Keratinocyte (primary cell): Measurements from ENCODE around the gene ISG15. TPM values are rescaled to one million over a fixed set of nuclear protein-coding genes. Genes with fewer than 3 reads are reported as not detected.

Experiments
- DNase-seq: peaks from one replicate; pipeline ENCODE4 v3.0.0-alpha.2; 2011; ENCODE audit warnings: low read depth, missing footprints, low spot score
- FAIRE-seq: peaks from 2 replicates; lab custom pipeline; 2011; peaks lifted over from hg19 to GRCh38; lab: Jason Lieb, UNC
- H2AFZ ChIP-seq: 2 replicates; pipeline ENCODE4 v1.6.0; 2012; ENCODE audit warnings: low read length, control low read depth, inconsistent platforms; ENCODE audit not compliant: control insufficient read depth
- H3K27ac ChIP-seq: 2 replicates; pipeline ENCODE4 v1.5.1; 2011; ENCODE audit warnings: low read length; ENCODE audit not compliant: control insufficient read depth, insufficient read depth
- H3K27me3 ChIP-seq: 3 replicates; pipeline ENCODE4 v1.6.0; 2011; ENCODE audit warnings: low read length; ENCODE audit not compliant: control insufficient read depth, insufficient read depth; ENCODE audit errors: extremely low read depth
- H3K36me3 ChIP-seq, 2 experiments: 2 replicates in 1 of 2; 3 replicates in 1 of 2; pipeline ENCODE4 v1.5.1; 2011; ENCODE audit warnings: low read length in 2 of 2, mild to moderate bottlenecking in 1 of 2; ENCODE audit not compliant: control insufficient read depth in 2 of 2, insufficient read depth in 2 of 2; ENCODE audit errors: extremely low read depth in 1 of 2
- H3K4me1 ChIP-seq: 3 replicates; pipeline ENCODE4 v1.5.1; 2011; ENCODE audit warnings: low read length; ENCODE audit not compliant: control insufficient read depth, insufficient read depth; ENCODE audit errors: extremely low read depth
- H3K4me2 ChIP-seq: 3 replicates; pipeline ENCODE4 v1.6.0; 2011; ENCODE audit warnings: low read depth, low read length; ENCODE audit not compliant: control insufficient read depth, insufficient read depth; ENCODE audit errors: extremely low read depth
- H3K4me3 ChIP-seq, 3 experiments: fragments of 200-600 bp in 1 of 3; sonication (generic) in 1 of 3; 2 replicates in 2 of 3; 3 replicates in 1 of 3; pipeline ENCODE4 v1.5.1; 2011 to 2016; ENCODE audit warnings: low read length in 3 of 3, mild to moderate bottlenecking in 3 of 3, control low read depth in 2 of 3, inconsistent platforms in 1 of 3, low read depth in 1 of 3, mixed read lengths in 1 of 3, mixed run types in 1 of 3, moderate library complexity in 1 of 3; ENCODE audit not compliant: control insufficient read depth in 2 of 3, insufficient read depth in 2 of 3; ENCODE audit errors: extremely low read depth in 1 of 3
- H3K79me2 ChIP-seq: 2 replicates; pipeline ENCODE4 v1.6.0; 2012; ENCODE audit warnings: low read length; ENCODE audit not compliant: control insufficient read depth, insufficient read depth
- H3K9ac ChIP-seq: 3 replicates; pipeline ENCODE4 v1.6.0; 2011; ENCODE audit warnings: low read length; ENCODE audit not compliant: control insufficient read depth, insufficient read depth; ENCODE audit errors: extremely low read depth
- H3K9me1 ChIP-seq: 3 replicates; pipeline ENCODE4 v1.6.0; 2011; ENCODE audit warnings: low read length; ENCODE audit not compliant: control insufficient read depth, insufficient read depth; ENCODE audit errors: extremely low read depth
- H3K9me3 ChIP-seq: 2 replicates; pipeline ENCODE4 v1.5.1; 2012; ENCODE audit warnings: low read depth, low read length; ENCODE audit not compliant: control insufficient read depth
- H4K20me1 ChIP-seq: 3 replicates; pipeline ENCODE4 v1.6.0; 2011; ENCODE audit warnings: low read length; ENCODE audit not compliant: control insufficient read depth, insufficient read depth; ENCODE audit errors: extremely low read depth
- EZH2 ChIP-seq: IDR thresholded peaks from one replicate; pipeline ENCODE4 v1.6.1; 2012; ENCODE audit warnings: inconsistent platforms, mild to moderate bottlenecking, low read length, moderate library complexity
- dilution Hi-C: fragments of 300-500 bp; cut with MboI; formaldehyde crosslinking; loops from one replicate; pipeline ENCODE4 v1.7.0; 2020; ENCODE audit warnings: low sequenced_read_pairs; ENCODE audit not compliant: extremely low pct_ligation_motif_present
- polyA plus RNA-seq, 5 experiments: library from polyadenylated mRNA; depleted of rRNA in 3 of 5; stranded (reverse) in 3 of 5; stranded (forward) in 1 of 5; unstranded in 1 of 5; fragments of >200 nt; gene quantifications; 1 replicate in 1 of 5; 2 replicates in 3 of 5; 3 replicates in 1 of 5; pipeline versions ENCODE4 v1.2.1 to v1.2.3, GENCODE V29; 2011 to 2012; ENCODE audit warnings: missing spikeins in 2 of 5, low read depth in 1 of 5, low replicate concordance in 1 of 5
- TF ChIP-seq, protein P1 (sequence below), 3 experiments: IDR thresholded peaks in 1 of 3; conservative IDR thresholded peaks in 1 of 3; optimal IDR thresholded peaks in 1 of 3; 2 replicates in 2 of 3; 3 replicates in 1 of 3; pipeline versions ENCODE3 to v1.5.1; 2011; ENCODE audit warnings: low read length in 3 of 3, mild to moderate bottlenecking in 3 of 3, moderate library complexity in 2 of 3, control low read depth in 1 of 3, inconsistent platforms in 1 of 3; ENCODE audit not compliant: insufficient read depth in 2 of 3; ENCODE audit errors: extremely low read depth in 1 of 3

ISG15 gene
- polyA plus RNA-seq, 1 donor (not counting 4 experiments of a cell fraction or from before 2014, with no cell fraction given) = 246 TPM

- H3K9ac ChIP-seq = no peak overlapping the region
- DNase-seq = no peak
- H3K9me3 ChIP-seq = no peaks in the 10 kb centered on the region
- H3K4me3 ChIP-seq = no peak overlapping the region
- peaks cover 8% of the 10 kb centered on the region for H3K4me1 ChIP-seq
- H3K27me3 ChIP-seq = peaks cover 28% of the 10 kb centered on the region
- no peak overlapping the region for H3K4me2 ChIP-seq
- H3K79me2 ChIP-seq = no peaks in the 10 kb centered on the region
- peaks cover 5% of the 10 kb centered on the region for H4K20me1 ChIP-seq
- no peak for FAIRE-seq
- no peaks in the 10 kb centered on the region for H3K9me1 ChIP-seq
- dilution Hi-C loops = no loop called here
- H3K36me3 ChIP-seq = no peaks in the 10 kb centered on the region
- H2AFZ ChIP-seq = no peak overlapping the region
- no peak overlapping the region for H3K27ac ChIP-seq
- TF ChIP-seq, protein P1, sequence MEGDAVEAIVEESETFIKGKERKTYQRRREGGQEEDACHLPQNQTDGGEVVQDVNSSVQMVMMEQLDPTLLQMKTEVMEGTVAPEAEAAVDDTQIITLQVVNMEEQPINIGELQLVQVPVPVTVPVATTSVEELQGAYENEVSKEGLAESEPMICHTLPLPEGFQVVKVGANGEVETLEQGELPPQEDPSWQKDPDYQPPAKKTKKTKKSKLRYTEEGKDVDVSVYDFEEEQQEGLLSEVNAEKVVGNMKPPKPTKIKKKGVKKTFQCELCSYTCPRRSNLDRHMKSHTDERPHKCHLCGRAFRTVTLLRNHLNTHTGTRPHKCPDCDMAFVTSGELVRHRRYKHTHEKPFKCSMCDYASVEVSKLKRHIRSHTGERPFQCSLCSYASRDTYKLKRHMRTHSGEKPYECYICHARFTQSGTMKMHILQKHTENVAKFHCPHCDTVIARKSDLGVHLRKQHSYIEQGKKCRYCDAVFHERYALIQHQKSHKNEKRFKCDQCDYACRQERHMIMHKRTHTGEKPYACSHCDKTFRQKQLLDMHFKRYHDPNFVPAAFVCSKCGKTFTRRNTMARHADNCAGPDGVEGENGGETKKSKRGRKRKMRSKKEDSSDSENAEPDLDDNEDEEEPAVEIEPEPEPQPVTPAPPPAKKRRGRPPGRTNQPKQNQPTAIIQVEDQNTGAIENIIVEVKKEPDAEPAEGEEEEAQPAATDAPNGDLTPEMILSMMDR (optimal IDR thresholded peaks at IDR 0.05 in 1 of 3, IDR thresholded peaks at IDR 0.05 in 1 of 3, conservative IDR thresholded peaks at IDR 0.05 in 1 of 3; ENCODE audit: extremely low read depth in 1 of 3, insufficient read depth in 2 of 3, low read length in 3 of 3) = no peak
- no peak for TF ChIP-seq EZH2
Measured at GRCh38 chr1:997713-997992, 15.6 kb upstream of the ISG15 start.

DNA sequence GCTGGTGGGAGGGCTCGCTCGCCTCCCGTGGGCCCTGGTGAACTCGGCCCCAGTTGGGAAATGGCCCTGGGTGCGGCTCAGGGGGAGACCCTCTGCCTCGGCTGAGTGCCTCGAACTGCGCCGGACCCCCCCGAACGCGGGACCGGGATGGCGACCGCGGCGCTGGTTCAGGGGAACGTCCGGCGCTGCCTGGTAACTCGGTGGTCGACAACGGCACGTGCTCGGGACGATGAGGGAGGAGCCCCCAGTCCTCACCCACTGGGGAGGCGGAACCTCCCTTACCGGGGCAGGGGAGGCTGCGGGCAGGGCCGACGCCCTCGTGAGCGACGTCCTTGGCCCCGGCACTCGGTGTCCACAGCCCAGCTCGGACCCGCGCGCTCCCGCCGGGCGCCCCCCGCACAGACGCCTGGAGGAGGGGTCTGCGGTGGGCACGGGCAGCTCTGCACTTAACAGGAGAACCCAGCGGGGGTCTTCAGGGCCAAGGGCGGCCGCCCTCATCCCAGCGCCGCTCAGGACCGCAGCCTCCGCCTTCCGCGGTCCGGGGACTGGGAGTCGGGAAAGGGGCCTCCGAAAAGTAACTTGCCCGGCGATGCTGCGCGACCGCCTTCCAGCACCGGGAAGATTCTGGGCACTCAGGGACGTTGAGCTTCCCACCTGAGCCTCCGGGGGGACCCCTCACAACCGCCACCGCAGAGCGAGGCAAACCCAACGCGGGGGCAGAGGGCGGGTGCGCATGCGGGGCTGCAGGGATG, 15.1 kb upstream of the ISG15 start:
- Histone ChIP-seq H3K9me3 (no peaks in the 10 kb centered on the region), H2AFZ (no peak overlapping the region), H3K9ac (peak overlapping the region; percentile 33), H3K4me1 (peaks cover 12% of the 10 kb centered on the region), H3K9me1 (no peaks in the 10 kb centered on the region), H3K4me3 (peak overlapping the region in 2 of 3 experiments; percentile 13 to 66), H3K36me3 (no peaks in the 10 kb centered on the region), H4K20me1 (peaks cover 5% of the 10 kb centered on the region), H3K27me3 (peaks cover 28% of the 10 kb centered on the region), H3K79me2 (no peaks in the 10 kb centered on the region), H3K4me2 (peak overlapping the region; percentile 32), H3K27ac (no peak overlapping the region)
- dilution Hi-C loops = no loop called here
- DNase-seq (no peak), FAIRE-seq (no peak)
- TF ChIP-seq, protein P1 (optimal IDR thresholded peaks at IDR 0.05 in 1 of 3, IDR thresholded peaks at IDR 0.05 in 1 of 3, conservative IDR thresholded peaks at IDR 0.05 in 1 of 3; ENCODE audit: extremely low read depth in 1 of 3, insufficient read depth in 2 of 3, low read length in 3 of 3) = no peak
- TF ChIP-seq EZH2 = peak; percentile 93
